Trophoblast cell (in vitro differentiated cells and primary cell): Measurements from ENCODE around the gene DIO3.

Experiments
- DNase-seq, 2 donors: peaks; one replicate each; pipeline ENCODE4 v3.0.0-alpha.2; 2016
- H2AFZ ChIP-seq: 2 replicates; pipeline ENCODE4 v1.6.1; 2013; ENCODE audit warnings: low read length, moderate library complexity, mild to moderate bottlenecking; ENCODE audit not compliant: insufficient read depth, poor library complexity
- H2AK5ac ChIP-seq: 2 replicates; pipeline ENCODE4 v1.6.1; 2013; ENCODE audit warnings: mild to moderate bottlenecking, low read length
- H2BK120ac ChIP-seq: 2 replicates; pipeline ENCODE4 v1.6.1; 2013; ENCODE audit warnings: low read length, mild to moderate bottlenecking, moderate library complexity; ENCODE audit not compliant: insufficient read depth, poor library complexity
- H2BK12ac ChIP-seq: 2 replicates; pipeline ENCODE4 v1.6.1; 2013; ENCODE audit warnings: mild to moderate bottlenecking, low read length, moderate library complexity
- H2BK5ac ChIP-seq: 2 replicates; pipeline ENCODE4 v1.6.1; 2013; ENCODE audit warnings: low read length, low read depth, moderate library complexity, mild to moderate bottlenecking; ENCODE audit not compliant: poor library complexity
- H3K14ac ChIP-seq: 2 replicates; pipeline ENCODE4 v1.6.1; 2013; ENCODE audit warnings: mild to moderate bottlenecking, low read length
- H3K18ac ChIP-seq: 2 replicates; pipeline ENCODE4 v1.6.1; 2013; ENCODE audit warnings: mild to moderate bottlenecking, low read length
- H3K23ac ChIP-seq: 2 replicates; pipeline ENCODE4 v1.6.1; 2013; ENCODE audit warnings: low read length
- H3K27ac ChIP-seq: 2 replicates; pipeline ENCODE4 v1.5.1; 2013; ENCODE audit warnings: low read depth, mild to moderate bottlenecking, inconsistent platforms, low read length, moderate library complexity
- H3K27me3 ChIP-seq: 2 replicates; pipeline ENCODE4 v1.6.1; 2013; ENCODE audit warnings: inconsistent platforms, mild to moderate bottlenecking, low read length, moderate library complexity; ENCODE audit not compliant: insufficient read depth
- H3K36me3 ChIP-seq, 2 experiments: 1 replicate in 1 of 2; 2 replicates in 1 of 2; pipeline ENCODE4 v1.6.1; 2013; ENCODE audit warnings: low read length in 2 of 2, mild to moderate bottlenecking in 2 of 2, moderate library complexity in 1 of 2; ENCODE audit not compliant: insufficient read depth in 2 of 2, control insufficient read depth in 1 of 2
- H3K4ac ChIP-seq: 2 replicates; pipeline ENCODE4 v1.6.1; 2013; ENCODE audit warnings: low read depth, mild to moderate bottlenecking, low read length, moderate library complexity
- H3K4me1 ChIP-seq, 2 experiments: 1 replicate in 1 of 2; 2 replicates in 1 of 2; pipeline ENCODE4 v1.6.1; 2013; ENCODE audit warnings: low read length in 2 of 2, mild to moderate bottlenecking in 2 of 2, moderate library complexity in 1 of 2; ENCODE audit not compliant: insufficient read depth in 2 of 2, control insufficient read depth in 1 of 2
- H3K4me2 ChIP-seq: 2 replicates; pipeline ENCODE4 v1.6.1; 2013; ENCODE audit warnings: inconsistent platforms, mild to moderate bottlenecking, low read length, moderate library complexity
- H3K4me3 ChIP-seq: 2 replicates; pipeline ENCODE4 v1.5.1; 2013; ENCODE audit warnings: mild to moderate bottlenecking, low read depth, low read length, inconsistent platforms
- H3K79me1 ChIP-seq: one replicate; pipeline ENCODE4 v1.6.1; 2013; ENCODE audit warnings: low read length
- H3K79me2 ChIP-seq: 2 replicates; pipeline ENCODE4 v1.6.1; 2013; ENCODE audit warnings: low read length, mild to moderate bottlenecking; ENCODE audit not compliant: control insufficient read depth, insufficient read depth, poor library complexity
- H3K9ac ChIP-seq: 2 replicates; pipeline ENCODE4 v1.6.1; 2013; ENCODE audit warnings: mild to moderate bottlenecking, low read length
- H3K9me3 ChIP-seq: 2 replicates; pipeline ENCODE4 v1.6.1; 2013; ENCODE audit warnings: low read depth, mild to moderate bottlenecking, control low read depth, inconsistent platforms, low read length; ENCODE audit not compliant: insufficient read depth
- H4K12ac ChIP-seq: 2 replicates; pipeline ENCODE4 v1.6.1; 2013; ENCODE audit warnings: low read depth, mild to moderate bottlenecking, low read length, moderate library complexity
- H4K8ac ChIP-seq: 2 replicates; pipeline ENCODE4 v1.6.1; 2013; ENCODE audit warnings: low read depth, mild to moderate bottlenecking, low read length, moderate library complexity
- H4K91ac ChIP-seq: one replicate; pipeline ENCODE4 v1.6.1; 2013; ENCODE audit warnings: low read depth, mild to moderate bottlenecking, low read length, moderate library complexity
- WGBS: extraction: QIAGEN DNeasy Blood & Tissue Kit; methylation state at CpG from one replicate; pipeline ENCODE4 v1.1.7; 2013; ENCODE audit warnings: missing lambda C conversion rate; ENCODE audit not compliant: insufficient read length, insufficient coverage; ENCODE audit errors: extremely low coverage; 5-methylcytosine and 5-hydroxymethylcytosine counted together

DIO3 gene

DNA sequence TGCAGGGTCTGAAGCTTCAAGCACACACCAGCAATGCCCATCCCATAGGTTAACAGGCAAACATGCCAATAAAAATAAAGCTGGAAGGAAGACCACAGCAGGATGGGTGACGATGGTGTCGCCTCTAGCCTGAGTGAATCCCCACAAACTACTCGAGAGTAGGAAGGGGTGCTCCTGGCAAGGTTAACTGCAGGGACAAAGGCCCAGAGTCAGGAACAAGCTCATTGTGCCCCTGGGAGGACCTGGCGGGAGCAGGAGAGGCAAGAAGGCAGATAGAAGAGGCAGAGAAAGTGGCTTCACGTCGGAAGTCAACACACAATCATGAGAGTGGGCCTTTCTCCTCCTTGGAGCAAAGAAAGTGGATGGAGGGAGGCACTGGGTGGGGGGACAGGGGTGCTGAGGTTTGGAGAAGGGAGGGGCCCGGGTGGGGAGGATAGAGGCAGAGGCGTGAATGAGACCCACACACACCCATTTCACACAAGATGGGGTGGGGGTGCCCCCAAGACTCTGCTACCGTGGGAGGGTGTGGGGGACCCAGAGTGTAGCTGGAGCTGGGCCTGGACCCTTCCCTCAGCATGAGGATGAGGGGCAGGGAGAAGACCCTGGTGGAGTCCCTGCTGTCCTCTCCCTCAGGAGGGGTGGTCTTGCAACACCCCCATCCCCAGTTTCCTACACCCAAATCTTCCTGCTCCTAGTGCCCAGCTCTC, 43.1 kb downstream of the DIO3 start:
- Histone ChIP-seq H3K79me1 (no peaks in the 10 kb centered on the region), H4K12ac (no peak overlapping the region), H2BK5ac (no peak overlapping the region), H3K79me2 (no peaks in the 10 kb centered on the region), H3K36me3 (no peaks in the 10 kb centered on the region), H3K23ac (no peak overlapping the region), H3K4me1 (no peaks in the 10 kb centered on the region), H2BK12ac (no peak overlapping the region), H4K91ac (no peak overlapping the region), H3K9ac (no peak overlapping the region), H3K9me3 (no peaks in the 10 kb centered on the region), H3K18ac (no peak overlapping the region), H3K14ac (no peak overlapping the region), H3K27me3 (peaks cover 2% of the 10 kb centered on the region), H3K4ac (no peak overlapping the region), H2AFZ (no peak overlapping the region), H3K4me3 (no peak overlapping the region), H2BK120ac (no peak overlapping the region), H3K27ac (no peak overlapping the region), H3K4me2 (no peak overlapping the region), H4K8ac (no peak overlapping the region), H2AK5ac (no peak overlapping the region)
- no CpG with 5 or more reads among the region's 9 CpGs for WGBS
- DNase-seq: no peak

DNA sequence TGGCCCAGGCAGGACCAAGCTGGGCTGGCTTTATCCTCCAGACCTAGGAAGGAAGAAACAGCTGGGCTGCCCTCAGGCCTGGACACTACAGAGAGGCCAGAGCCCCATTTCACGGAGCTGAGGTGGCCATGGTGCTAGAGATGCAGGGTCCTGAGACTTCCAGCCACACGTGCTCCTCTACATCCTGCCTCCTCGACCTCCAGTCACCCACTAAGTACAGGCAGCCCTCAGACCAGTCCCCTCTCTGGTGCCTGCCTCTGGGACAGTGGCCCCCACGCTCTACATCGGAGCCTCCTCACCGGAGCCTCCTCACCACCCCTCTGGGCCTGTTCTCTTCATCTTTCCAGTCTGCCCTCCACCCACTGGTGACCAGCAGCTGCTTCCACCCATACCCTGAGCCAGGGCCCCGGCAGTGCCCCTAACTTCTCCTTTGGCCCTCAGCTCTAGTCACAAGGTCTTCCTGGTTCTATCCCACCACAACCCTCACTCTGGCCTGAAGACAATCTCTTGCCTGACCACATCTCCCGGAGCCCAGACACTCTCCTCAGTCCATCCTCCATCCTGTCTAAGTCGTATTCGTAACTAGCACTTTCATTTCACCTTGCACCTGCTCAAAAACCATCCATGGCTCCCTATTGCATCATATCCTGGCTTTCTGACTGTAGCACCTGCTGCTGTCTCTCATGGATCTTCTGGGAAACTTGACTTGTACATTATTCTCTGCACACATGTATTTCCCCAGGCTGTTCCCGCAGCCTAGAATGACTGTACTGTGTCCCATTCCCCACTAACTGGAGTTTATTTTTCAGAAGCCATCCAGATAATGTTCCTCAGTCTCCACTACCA, 43.9 kb downstream of the DIO3 start:
- Histone ChIP-seq H3K36me3 (no peaks in the 10 kb centered on the region), H3K27ac (no peak overlapping the region), H2BK12ac (no peak overlapping the region), H3K79me1 (no peaks in the 10 kb centered on the region), H2AK5ac (no peak overlapping the region), H3K79me2 (no peaks in the 10 kb centered on the region), H2AFZ (no peak overlapping the region), H2BK5ac (no peak overlapping the region), H3K9me3 (no peaks in the 10 kb centered on the region), H3K27me3 (peaks cover 2% of the 10 kb centered on the region), H4K12ac (no peak overlapping the region), H4K91ac (no peak overlapping the region), H3K4me2 (no peak overlapping the region), H3K4me1 (no peaks in the 10 kb centered on the region), H3K4ac (no peak overlapping the region), H3K4me3 (peak overlapping the region; percentile 27), H2BK120ac (no peak overlapping the region), H3K14ac (no peak overlapping the region), H3K9ac (no peak overlapping the region), H3K23ac (no peak overlapping the region), H4K8ac (no peak overlapping the region), H3K18ac (no peak overlapping the region)
- DNase-seq: no peak
- no CpG with 5 or more reads among the region's 11 CpGs for WGBS

DNA sequence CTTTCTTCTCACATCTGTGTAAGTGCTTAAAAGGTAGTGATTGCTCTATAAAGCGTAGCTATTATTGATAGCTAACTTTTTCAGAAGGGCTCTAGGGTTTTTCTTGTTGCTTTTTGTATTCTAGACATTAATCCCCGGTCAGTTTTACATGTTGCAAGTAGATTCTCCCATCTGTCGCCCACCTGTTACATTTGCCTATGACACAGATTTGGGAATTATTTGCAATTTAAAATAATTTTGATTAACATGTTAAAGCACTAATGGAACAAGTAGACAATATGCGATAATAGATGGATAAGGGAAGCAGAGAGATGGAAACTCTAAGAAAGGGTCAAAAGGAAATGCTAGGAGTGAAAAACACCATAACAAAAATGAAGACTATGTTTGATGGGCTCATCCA, 44.5 kb downstream of the DIO3 start:
- Histone ChIP-seq H4K8ac (no peak overlapping the region), H3K36me3 (no peaks in the 10 kb centered on the region), H3K4ac (no peak overlapping the region), H4K12ac (no peak overlapping the region), H2BK12ac (no peak overlapping the region), H3K18ac (no peak overlapping the region), H3K14ac (no peak overlapping the region), H3K27me3 (peaks cover 2% of the 10 kb centered on the region), H4K91ac (no peak overlapping the region), H3K79me2 (no peaks in the 10 kb centered on the region), H3K4me1 (no peaks in the 10 kb centered on the region), H3K9me3 (no peaks in the 10 kb centered on the region), H3K79me1 (no peaks in the 10 kb centered on the region), H3K9ac (no peak overlapping the region), H3K23ac (no peak overlapping the region), H2BK120ac (no peak overlapping the region), H3K4me3 (no peak overlapping the region), H2BK5ac (no peak overlapping the region), H2AFZ (no peak overlapping the region), H3K27ac (no peak overlapping the region), H2AK5ac (no peak overlapping the region), H3K4me2 (no peak overlapping the region)
- WGBS: no CpG with 5 or more reads among the region's 4 CpGs
- DNase-seq: no peak
